K562 (cell line): Measurements from ENCODE around the gene SCGB1A1. TPM values are rescaled to one million over a fixed set of nuclear protein-coding genes. Genes with fewer than 3 reads are reported as not detected.

ENCODE experiments used
- ATAC-seq: fragments of 200-7000 bp; cut with Tn5 transposase; 3 replicates; pipeline ENCODE4 v1.9.1; 2020; ENCODE audit warnings: moderate library complexity
- BruUV-seq: library from RNA; stranded (reverse); fragments of 400-500 nt; replicated peaks from 2 replicates; lab custom pipeline; 2021; lab: Mats Ljungman, UMichigan
- CTCF ChIA-PET: fragments of 300-600 bp; formaldehyde crosslinking; extraction: SDS; loops from one replicate; lab custom pipeline; 2021; ENCODE audit warnings: low intra/inter-chr PET ratio; lab: Yijun Ruan, JAX
- POLR2A ChIA-PET: fragments of 300-600, 350-650 bp; sonication (Branson Sonifier 250); formaldehyde crosslinking; extraction: SDS; loops from one replicate; lab custom pipeline; 2021; ENCODE audit warnings: antibody characterized with exemption, inconsistent platforms; lab: Yijun Ruan, JAX
- DNase-seq, 4 experiments: peaks; one replicate each; pipeline versions ENCODE4 v3.0.0 to v3.0.0-alpha.2; 2011 to 2018; ENCODE audit warnings: low spot score in 3 of 4, mixed read lengths in 3 of 4; ENCODE audit errors: extremely low read depth in 1 of 4
- FAIRE-seq: peaks from 2 replicates; lab custom pipeline; 2011; peaks lifted over from hg19 to GRCh38; lab: Jason Lieb, UNC
- H2AFZ ChIP-seq: 2 replicates; pipeline ENCODE4 v1.6.0; 2011; ENCODE audit warnings: low read depth, low read length, control low read depth, inconsistent platforms
- H3K27ac ChIP-seq: fragments of 200-600 bp; 3 replicates; pipeline ENCODE4 v1.8.0; 2011; ENCODE audit warnings: low read depth, mild to moderate bottlenecking, control low read depth, inconsistent platforms, low read length, moderate library complexity, mixed read lengths; ENCODE audit errors: extremely low read depth
- H3K27me3 ChIP-seq, 2 experiments: fragments of 300-600 bp in 1 of 2; 2 replicates in 1 of 2; 3 replicates in 1 of 2; pipeline versions ENCODE4 v1.6.0 to v1.8.0; 2011; ENCODE audit warnings: inconsistent platforms in 2 of 2, low read length in 2 of 2, mild to moderate bottlenecking in 1 of 2, mixed read lengths in 1 of 2, moderate library complexity in 1 of 2; ENCODE audit not compliant: control insufficient read depth in 2 of 2, insufficient read depth in 2 of 2
- H3K36me3 ChIP-seq: fragments of 300-600 bp; 3 replicates; pipeline ENCODE4 v1.8.0; 2011; ENCODE audit warnings: mild to moderate bottlenecking, low read length, inconsistent platforms; ENCODE audit not compliant: control insufficient read depth, insufficient read depth
- H3K4me1 ChIP-seq, 2 experiments: fragments of 200-600 bp in 1 of 2; replicated peaks in 1 of 2; 2 replicates in 1 of 2; 3 replicates in 1 of 2; pipeline versions ENCODE4 v1.5.1 to v1.8.0; 2011; ENCODE audit warnings: inconsistent platforms in 2 of 2, low read length in 2 of 2, mild to moderate bottlenecking in 1 of 2, mixed read lengths in 1 of 2, moderate library complexity in 1 of 2; ENCODE audit not compliant: control insufficient read depth in 2 of 2, insufficient read depth in 2 of 2
- H3K4me2 ChIP-seq: 2 replicates; pipeline ENCODE4 v1.6.1; 2011; ENCODE audit warnings: low read length, control low read depth, inconsistent platforms, mixed read lengths; ENCODE audit not compliant: insufficient read depth
- H3K4me3 ChIP-seq: fragments of 200-600 bp; sonication (generic), shearing (Covaris generic); 2 replicates; pipeline ENCODE4 v1.5.1; 2016; ENCODE audit warnings: control low read depth, inconsistent platforms
- H3K79me2 ChIP-seq: fragments of 200-600 bp; 3 replicates; pipeline ENCODE4 v1.8.0; 2011; ENCODE audit warnings: low read length, inconsistent platforms; ENCODE audit not compliant: control insufficient read depth, insufficient read depth
- H3K9ac ChIP-seq, 2 experiments: 2 replicates each; pipeline versions ENCODE4 v1.6.0 to v1.6.1; 2011; ENCODE audit warnings: low read depth in 2 of 2, low read length in 2 of 2, control low read depth in 1 of 2, inconsistent platforms in 1 of 2, mild to moderate bottlenecking in 1 of 2, mixed read lengths in 1 of 2; ENCODE audit not compliant: insufficient read depth in 1 of 2
- H3K9me1 ChIP-seq: one replicate; pipeline ENCODE4 v1.6.0; 2011; ENCODE audit warnings: inconsistent platforms, mild to moderate bottlenecking, low read length, moderate library complexity; ENCODE audit not compliant: control insufficient read depth, insufficient read depth
- H3K9me3 ChIP-seq: replicated peaks from 2 replicates; pipeline ENCODE4 v1.5.1; 2011; ENCODE audit warnings: low read depth, low read length, inconsistent platforms; ENCODE audit not compliant: control insufficient read depth, insufficient read depth
- H4K20me1 ChIP-seq: replicated peaks from 2 replicates; pipeline ENCODE4 v1.6.1; 2011; ENCODE audit warnings: low read length, inconsistent platforms, mixed read lengths; ENCODE audit not compliant: control insufficient read depth, insufficient read depth
- ATF3 ChIP-seq, 2 experiments: fragments of 450-650 bp in 1 of 2; sonication (generic) in 1 of 2; formaldehyde crosslinking in 1 of 2; IDR thresholded peaks in 1 of 2; conservative IDR thresholded peaks in 1 of 2; 2 replicates each; pipeline versions ENCODE4 v1.6.1 to v1.8.1; 2016 to 2023; ENCODE audit warnings: mild to moderate bottlenecking in 2 of 2, moderate library complexity in 2 of 2, inconsistent platforms in 1 of 2, missing genetic modification reagents in 1 of 2
- E2F6 ChIP-seq, 2 experiments: IDR thresholded peaks; 2 replicates each; pipeline ENCODE4 v1.6.1; 2011; ENCODE audit warnings: borderline replicate concordance in 1 of 2, control low read depth in 1 of 2, low read depth in 1 of 2, low read length in 1 of 2, mild to moderate bottlenecking in 1 of 2, mixed read lengths in 1 of 2, moderate library complexity in 1 of 2; ENCODE audit not compliant: insufficient read depth in 1 of 2, insufficient read length in 1 of 2, poor library complexity in 1 of 2, severe bottlenecking in 1 of 2; ENCODE audit errors: extremely low read depth in 1 of 2
- MXD1 ChIP-seq: fragments of 250-450 bp; sonication (Bioruptor Pico); IDR thresholded peaks from 2 replicates; pipeline ENCODE4 v1.8.0; 2021; ENCODE audit warnings: borderline replicate concordance, mild to moderate bottlenecking, moderate library complexity; ENCODE audit not compliant: poor library complexity, severe bottlenecking
- POLR2B ChIP-seq: fragments of 450-650 bp; IDR thresholded peaks from 2 replicates; pipeline ENCODE4 v1.6.1; 2018; ENCODE audit warnings: low read depth; ENCODE audit not compliant: partially characterized antibody
- RAD21 ChIP-seq, 2 experiments: fragments of 250-450 bp in 1 of 2; fragments of 450-650 bp in 1 of 2; sonication (Bioruptor Pico) in 1 of 2; formaldehyde crosslinking in 1 of 2; IDR thresholded peaks in 1 of 2; conservative IDR thresholded peaks in 1 of 2; 2 replicates each; pipeline versions ENCODE4 v1.4.0 to v1.8.0; 2020 to 2022; ENCODE audit warnings: mild to moderate bottlenecking in 2 of 2, moderate library complexity in 1 of 2
- SAFB ChIP-seq: fragments of 200-400 bp; formaldehyde crosslinking; IDR thresholded peaks from 2 replicates; pipeline ENCODE4 v1.6.1; 2017; ENCODE audit warnings: low read depth, low read length, borderline replicate concordance
- TFE3 ChIP-seq: fragments of 450-650 bp; formaldehyde crosslinking; IDR thresholded peaks from 2 replicates; pipeline ENCODE4 v1.4.0; 2020; ENCODE audit warnings: mild to moderate bottlenecking, mixed read lengths
- THAP7 ChIP-seq: fragments of 250-450 bp; sonication (Bioruptor Pico); IDR thresholded peaks from 2 replicates; pipeline ENCODE4 v1.5.0; 2021
- TRIM24 ChIP-seq, 2 experiments: fragments of 450-650 bp; IDR thresholded peaks; 2 replicates each; pipeline ENCODE4 v1.6.1; 2016
- ZNF263 ChIP-seq: sonication (generic); formaldehyde crosslinking; IDR thresholded peaks from 2 replicates; pipeline ENCODE4 v1.8.0; 2022; ENCODE audit warnings: mild to moderate bottlenecking, missing genetic modification reagents, borderline replicate concordance
- WGBS: fragments of 100-300 bp; shearing (Covaris generic); methylation state at CpG from one replicate; pipeline ENCODE4 v1.1.6; 2016; ENCODE audit warnings: low coverage, mixed read lengths; ENCODE audit not compliant: insufficient coverage; ENCODE audit errors: missing lambda C conversion rate; 5-methylcytosine and 5-hydroxymethylcytosine counted together
- in situ Hi-C: fragments of 300-500 bp; cut with MboI; formaldehyde crosslinking; loops from 4 replicates; pipeline ENCODE4 v1.15.0; 2018; ENCODE audit warnings: inconsistent platforms, mixed read lengths
- intact Hi-C: fragments of 100-400 bp; cut with micrococcal nuclease; formaldehyde crosslinking; loops from 2 replicates; pipeline ENCODE4 v1.14.2; 2022
- polyA plus RNA-seq, 8 experiments: library from polyadenylated mRNA; depleted of rRNA in 4 of 8; stranded (reverse) in 5 of 8; unstranded in 3 of 8; fragments of >200 nt; fragmentation: Nextera tagmentation in 2 of 8; fragmentation: Illumina TruSeq in 1 of 8; extraction: Ambion mirVana in 2 of 8; extraction: Trizol in 1 of 8; gene quantifications; 2 replicates each; pipeline versions ENCODE4 v1.2.1 to v1.2.3, GENCODE V29; 2011 to 2014; ENCODE audit warnings: inconsistent platforms in 1 of 8, missing spikeins in 1 of 8
- total RNA-seq, 7 experiments: library from RNA; depleted of rRNA in 6 of 7; stranded (reverse); fragments of >200 nt in 6 of 7; fragmentation: Illumina TruSeq in 2 of 7; extraction: Trizol in 2 of 7; gene quantifications; 2 replicates each; pipeline versions ENCODE4 v1.2.1 to v1.2.3, GENCODE V29; 2011 to 2021; ENCODE audit warnings: low replicate concordance in 1 of 7

Gene SCGB1A1
- total and polyA plus RNA-seq, 9 of the 15 experiments (the other 6 are each of a cell fraction or from before 2014, with no cell fraction given): 0.55 TPM; not detected in 8

GRCh38 chr11:62370743-62371440 is 47.9 kb upstream of the SCGB1A1 start:
- no peak overlapping the region for H2AFZ ChIP-seq
- BruUV-seq: no TSS peak
- H3K36me3 ChIP-seq: no peaks in the 10 kb centered on the region
- DNase-seq (no peak), ATAC-seq (no peak), FAIRE-seq (no peak)
- H3K4me2 ChIP-seq: no peak overlapping the region
- H3K9ac ChIP-seq: no peak overlapping the region
- H4K20me1 ChIP-seq: no peaks in the 10 kb centered on the region
- no peak overlapping the region for H3K4me3 ChIP-seq
- no peaks in the 10 kb centered on the region for H3K9me1 ChIP-seq
- no peaks in the 10 kb centered on the region for H3K9me3 ChIP-seq
- intact Hi-C loops: loop anchor here (10.0 kb wide), 1 partner anchor 46 kb away; no protein-coding TSS in a partner anchor
- CTCF ChIA-PET: no interaction called here
- H3K79me2 ChIP-seq: no peaks in the 10 kb centered on the region
- H3K27ac ChIP-seq: no peak overlapping the region
- POLR2A ChIA-PET: no interaction called here
- WGBS: 93% methylated on average over 31 of the region's 39 CpGs
- in situ Hi-C loops: loop anchor here (5.0 kb wide), 1 partner anchor 34 kb away; the partner anchor contains the start of gene ASRGL1
- H3K27me3 ChIP-seq: no peaks in the 10 kb centered on the region
- TF ChIP-seq ATF3 (IDR thresholded peaks at IDR 0.05) (no peak), ATF3 (CRISPR knock-in tag; conservative IDR thresholded peaks at IDR 0.05) (no peak), THAP7 (CRISPR knock-in tag) (no peak), RAD21 (CRISPR knock-in tag; conservative IDR thresholded peaks at IDR 0.05 in 1 of 2, IDR thresholded peaks at IDR 0.05 in 1 of 2) (no peak), SAFB (no peak), MXD1 (CRISPR knock-in tag) (no peak), TFE3 (CRISPR knock-in tag) (no peak), E2F6 (IDR thresholded peaks at IDR 0.05; ENCODE audit: borderline replicate concordance in 1 of 2, extremely low read depth in 1 of 2, insufficient read depth in 1 of 2, insufficient read length in 1 of 2, low read depth in 1 of 2, low read length in 1 of 2, poor library complexity in 1 of 2, severe bottlenecking in 1 of 2) (no peak), POLR2B (no peak), ZNF263 (CRISPR knock-in tag) (no peak), TRIM24 (IDR thresholded peaks at IDR 0.05) (no peak)
- peaks cover 14% of the 10 kb centered on the region in 2 experiments; a peak in 4 of 5 replicates for H3K4me1 ChIP-seq
